Mesothelial cell of epicardium (in vitro differentiated cells): ENCODE measurements around the gene ANKS3. TPM values are rescaled to one million over a fixed set of nuclear protein-coding genes. Genes with fewer than 3 reads are reported as not detected.

Experiments used
- DNase-seq, 2 experiments: peaks; one replicate each; pipeline ENCODE4 v3.0.0; 2021; ENCODE audit warnings: low spot score in 2 of 2; ENCODE audit not compliant: unreplicated experiment in 2 of 2
- H3K27ac Mint-ChIP-seq: 2 replicates; pipeline ENCODE4 v1.8.0; 2021; ENCODE audit warnings: mixed read lengths
- H3K27me3 Mint-ChIP-seq: 2 replicates; pipeline ENCODE4 v1.8.0; 2021; ENCODE audit warnings: low read depth, mixed read lengths
- H3K36me3 Mint-ChIP-seq: 2 replicates; pipeline ENCODE4 v1.8.0; 2021; ENCODE audit warnings: mixed read lengths
- H3K4me1 Mint-ChIP-seq: 2 replicates; pipeline ENCODE4 v1.8.0; 2021; ENCODE audit warnings: mixed read lengths
- H3K4me3 Mint-ChIP-seq: 2 replicates; pipeline ENCODE4 v1.8.0; 2021; ENCODE audit warnings: mild to moderate bottlenecking, moderate library complexity, mixed read lengths
- H3K9me3 Mint-ChIP-seq: 2 replicates; pipeline ENCODE4 v1.8.0; 2021; ENCODE audit warnings: mixed read lengths
- total RNA-seq: library from RNA; stranded (reverse); gene quantifications from 3 replicates; pipeline ENCODE4 v1.2.1, GENCODE V29; 2021
- TF ChIP-seq, protein P1 (sequence below): fragments of 200-600 bp; sonication (generic); IDR thresholded peaks from one replicate; pipeline ENCODE4 v1.5.0; 2021; ENCODE audit warnings: antibody characterized with exemption; ENCODE audit not compliant: unreplicated experiment

The ANKS3 gene
- total RNA-seq, 1 donor from 2014 or later = 45.8 TPM

DNA sequence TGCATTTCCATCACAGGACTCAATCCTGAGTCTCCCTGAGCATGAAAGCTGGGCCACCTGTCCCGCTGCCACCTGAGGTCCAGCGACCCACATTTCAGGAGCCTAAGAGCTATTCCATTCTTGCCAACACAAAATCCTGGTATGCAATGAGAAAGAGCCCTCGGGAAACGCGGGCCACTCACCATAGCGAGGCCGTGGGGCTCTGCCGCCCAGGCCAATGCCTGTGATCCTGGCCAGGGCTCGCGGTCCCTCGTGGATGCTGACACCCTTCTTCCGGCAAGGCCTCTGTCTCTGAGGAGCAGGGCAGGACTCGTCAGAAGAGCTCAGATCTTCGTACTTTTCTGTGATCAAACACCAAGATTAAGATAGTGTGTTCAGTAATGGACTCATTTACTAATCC lies 29.2 kb downstream of the ANKS3 start:
- Mint-ChIP-seq H3K36me3 (peaks cover 27% of the 10 kb centered on the region), H3K27ac (no peak overlapping the region), H3K9me3 (no peaks in the 10 kb centered on the region), H3K4me3 (no peak overlapping the region), H3K27me3 (no peaks in the 10 kb centered on the region), H3K4me1 (no peaks in the 10 kb centered on the region)
- DNase-seq = no peak
- TF ChIP-seq, protein P1, sequence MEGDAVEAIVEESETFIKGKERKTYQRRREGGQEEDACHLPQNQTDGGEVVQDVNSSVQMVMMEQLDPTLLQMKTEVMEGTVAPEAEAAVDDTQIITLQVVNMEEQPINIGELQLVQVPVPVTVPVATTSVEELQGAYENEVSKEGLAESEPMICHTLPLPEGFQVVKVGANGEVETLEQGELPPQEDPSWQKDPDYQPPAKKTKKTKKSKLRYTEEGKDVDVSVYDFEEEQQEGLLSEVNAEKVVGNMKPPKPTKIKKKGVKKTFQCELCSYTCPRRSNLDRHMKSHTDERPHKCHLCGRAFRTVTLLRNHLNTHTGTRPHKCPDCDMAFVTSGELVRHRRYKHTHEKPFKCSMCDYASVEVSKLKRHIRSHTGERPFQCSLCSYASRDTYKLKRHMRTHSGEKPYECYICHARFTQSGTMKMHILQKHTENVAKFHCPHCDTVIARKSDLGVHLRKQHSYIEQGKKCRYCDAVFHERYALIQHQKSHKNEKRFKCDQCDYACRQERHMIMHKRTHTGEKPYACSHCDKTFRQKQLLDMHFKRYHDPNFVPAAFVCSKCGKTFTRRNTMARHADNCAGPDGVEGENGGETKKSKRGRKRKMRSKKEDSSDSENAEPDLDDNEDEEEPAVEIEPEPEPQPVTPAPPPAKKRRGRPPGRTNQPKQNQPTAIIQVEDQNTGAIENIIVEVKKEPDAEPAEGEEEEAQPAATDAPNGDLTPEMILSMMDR = no peak

DNA sequence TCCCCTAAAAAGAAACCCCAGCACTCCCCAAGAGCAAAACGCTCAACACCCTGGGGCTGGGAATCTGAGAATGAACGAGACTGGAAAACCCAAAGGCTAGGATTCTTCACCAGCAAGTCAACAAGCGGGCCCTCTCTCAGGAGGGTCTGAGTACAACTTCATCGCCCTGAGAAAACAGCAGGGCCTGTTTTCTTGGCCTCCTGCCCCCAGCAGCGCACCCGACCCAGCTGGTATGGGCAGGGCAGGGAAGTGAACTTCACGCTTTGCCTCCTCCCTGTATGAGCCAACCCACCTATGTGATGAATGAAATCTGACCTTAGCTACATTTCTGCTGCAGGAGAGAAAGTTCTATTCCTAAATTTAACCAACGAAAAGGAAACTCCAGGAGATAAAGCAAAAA lies 29.6 kb downstream of the ANKS3 start:
- H3K4me3 Mint-ChIP-seq = no peak overlapping the region
- peaks cover 26% of the 10 kb centered on the region for H3K36me3 Mint-ChIP-seq
- no peak overlapping the region for H3K27ac Mint-ChIP-seq

DNA sequence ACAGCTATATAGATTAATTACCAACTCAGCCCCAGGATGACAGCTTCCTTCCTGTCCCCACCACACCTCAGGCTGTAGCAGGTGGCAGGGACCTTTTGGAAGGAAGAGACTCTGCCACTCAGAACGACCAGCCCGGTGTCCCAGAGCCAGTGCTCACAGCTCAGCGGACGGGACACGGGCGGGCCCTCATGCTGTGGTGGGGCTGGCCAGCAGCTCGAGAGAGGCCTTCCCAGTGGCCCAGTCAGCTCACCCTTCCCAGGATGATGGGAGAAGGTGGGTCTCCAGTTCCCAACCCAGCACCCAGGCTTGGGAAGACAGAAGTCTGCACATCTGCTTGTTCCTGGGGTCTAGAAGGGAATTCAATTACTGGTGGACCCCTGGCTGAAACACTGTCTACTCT lies 30.2 kb downstream of the ANKS3 start:
- H3K9me3 Mint-ChIP-seq = no peaks in the 10 kb centered on the region
- H3K36me3 Mint-ChIP-seq = peaks cover 29% of the 10 kb centered on the region
- TF ChIP-seq, protein P1 = no peak
- H3K27ac Mint-ChIP-seq = no peak overlapping the region
- H3K4me3 Mint-ChIP-seq = no peak overlapping the region
- no peaks in the 10 kb centered on the region for H3K27me3 Mint-ChIP-seq
- no peaks in the 10 kb centered on the region for H3K4me1 Mint-ChIP-seq
- DNase-seq = no peak

More for the DNA sequence above, 29.6 kb downstream of the ANKS3 start:
- Mint-ChIP-seq H3K4me1 (no peaks in the 10 kb centered on the region), H3K9me3 (no peaks in the 10 kb centered on the region), H3K27me3 (no peaks in the 10 kb centered on the region)
- TF ChIP-seq, protein P1 = no peak
- DNase-seq = no peak

DNA sequence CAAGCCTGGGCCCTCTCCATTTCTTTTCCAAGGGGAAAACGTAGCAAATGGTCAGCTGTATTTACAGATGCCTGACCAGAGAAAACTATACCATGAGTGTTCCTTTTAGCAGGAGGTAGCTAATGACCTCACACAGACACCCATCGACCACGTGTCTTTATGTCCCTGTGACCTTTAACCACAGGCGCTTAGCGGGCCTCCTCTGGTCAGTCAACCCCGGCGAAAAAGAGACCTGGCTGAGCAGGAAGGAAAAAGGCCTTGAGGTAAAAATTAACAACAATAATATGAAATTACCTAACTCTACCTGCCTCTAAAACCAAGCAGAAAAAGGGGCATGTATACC lies 31.6 kb downstream of the ANKS3 start:
- Mint-ChIP-seq H3K27me3 (no peaks in the 10 kb centered on the region), H3K4me1 (no peaks in the 10 kb centered on the region), H3K9me3 (no peaks in the 10 kb centered on the region), H3K27ac (no peak overlapping the region), H3K36me3 (peaks cover 25% of the 10 kb centered on the region), H3K4me3 (no peak overlapping the region)
- TF ChIP-seq, protein P1 = no peak
- DNase-seq = no peak

DNA sequence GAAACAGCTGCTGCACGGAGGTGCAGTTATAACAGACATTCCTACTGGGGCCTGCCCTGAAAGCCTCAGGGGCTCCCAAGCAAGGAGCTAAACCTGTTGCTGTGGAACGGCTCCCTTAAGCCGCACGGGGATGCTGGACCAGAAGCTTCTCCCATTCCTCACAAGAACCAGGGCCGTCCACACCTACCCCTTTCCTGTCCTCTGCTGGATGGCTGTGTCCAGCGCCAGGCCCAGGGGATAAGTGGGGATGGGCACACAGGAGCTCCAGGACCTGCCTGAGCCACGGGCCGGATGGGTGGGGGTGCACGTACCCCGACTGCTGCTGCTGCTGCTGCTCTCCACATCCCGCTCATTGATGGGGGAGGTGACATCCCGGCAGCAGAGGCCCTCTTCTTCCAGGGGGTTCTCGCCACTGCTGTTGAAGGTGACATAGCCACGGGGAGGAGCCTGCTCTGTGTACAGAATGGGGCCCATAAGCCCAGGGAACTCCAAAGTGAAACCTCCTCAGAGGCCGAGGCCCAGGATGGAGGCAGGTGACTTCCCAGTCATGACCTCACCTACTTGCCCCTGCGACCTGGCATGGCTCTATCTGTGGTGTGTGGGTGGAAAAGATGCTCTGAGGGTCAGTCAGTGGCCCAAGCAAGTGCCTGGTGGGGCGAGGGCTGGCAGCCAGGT lies 32.1 kb downstream of the ANKS3 start:
- TF ChIP-seq, protein P1 = no peak
- Mint-ChIP-seq H3K27ac (no peak overlapping the region), H3K36me3 (peaks cover 21% of the 10 kb centered on the region), H3K9me3 (no peaks in the 10 kb centered on the region), H3K27me3 (no peaks in the 10 kb centered on the region), H3K4me3 (no peak overlapping the region), H3K4me1 (no peaks in the 10 kb centered on the region)
- no peak for DNase-seq
